ENCODE results near the gene ARID1A.

ARID1A gene

DNA sequence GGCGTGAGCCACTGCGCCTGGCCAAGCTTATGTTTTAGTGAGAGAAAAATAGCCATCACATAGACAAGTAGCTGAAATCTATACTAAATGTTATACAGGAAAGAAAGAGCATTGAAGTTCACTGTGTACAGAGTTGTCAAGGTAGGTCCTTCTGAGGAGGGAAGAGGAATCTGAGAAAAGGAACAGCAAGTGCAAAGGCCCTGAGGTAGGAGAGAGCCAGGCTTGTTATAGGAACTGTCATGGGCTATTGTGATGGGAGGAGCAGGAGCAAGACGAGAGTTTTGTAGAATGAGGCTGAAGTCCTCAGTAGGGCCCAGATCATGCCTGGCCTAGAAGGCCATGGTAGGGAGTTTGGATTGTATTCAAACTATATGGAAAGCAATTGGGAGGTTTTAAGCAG, 135.2 kb downstream of the ARID1A start:
- FAIRE-seq: no peak

Data from islet of Langerhans (tissue), 1 donor.